Measurements from ENCODE around the gene DAZAP1. TPM values are rescaled to one million over a fixed set of nuclear protein-coding genes. Genes with fewer than 3 reads are reported as not detected.
A peak's percentile ranks its signal among the peaks of the same experiment; 100 is the strongest.

Gene DAZAP1
- polyA plus RNA-seq, 1 donor, result 91.8 TPM

DNA sequence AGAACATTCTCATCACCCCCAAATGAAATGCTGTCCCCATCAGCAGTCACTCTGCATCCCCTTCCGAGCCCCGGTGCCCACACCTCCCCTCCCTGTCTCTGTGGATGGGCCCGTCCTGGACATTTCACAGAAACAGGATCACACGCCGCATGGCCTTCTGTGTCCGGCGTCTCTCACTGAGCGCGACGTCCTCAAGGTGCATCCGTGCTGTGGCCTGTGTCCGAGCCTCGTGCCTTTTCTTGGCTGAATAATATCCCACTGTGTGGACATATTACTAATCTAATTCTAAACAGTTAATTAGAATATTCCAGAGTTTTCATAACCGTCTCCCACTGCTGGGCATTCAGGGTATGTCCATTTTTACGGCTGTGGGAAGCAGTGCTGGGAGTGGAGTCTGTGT, 15.0 kb upstream of the DAZAP1 start:
- DNase-seq, result no peak

DNA sequence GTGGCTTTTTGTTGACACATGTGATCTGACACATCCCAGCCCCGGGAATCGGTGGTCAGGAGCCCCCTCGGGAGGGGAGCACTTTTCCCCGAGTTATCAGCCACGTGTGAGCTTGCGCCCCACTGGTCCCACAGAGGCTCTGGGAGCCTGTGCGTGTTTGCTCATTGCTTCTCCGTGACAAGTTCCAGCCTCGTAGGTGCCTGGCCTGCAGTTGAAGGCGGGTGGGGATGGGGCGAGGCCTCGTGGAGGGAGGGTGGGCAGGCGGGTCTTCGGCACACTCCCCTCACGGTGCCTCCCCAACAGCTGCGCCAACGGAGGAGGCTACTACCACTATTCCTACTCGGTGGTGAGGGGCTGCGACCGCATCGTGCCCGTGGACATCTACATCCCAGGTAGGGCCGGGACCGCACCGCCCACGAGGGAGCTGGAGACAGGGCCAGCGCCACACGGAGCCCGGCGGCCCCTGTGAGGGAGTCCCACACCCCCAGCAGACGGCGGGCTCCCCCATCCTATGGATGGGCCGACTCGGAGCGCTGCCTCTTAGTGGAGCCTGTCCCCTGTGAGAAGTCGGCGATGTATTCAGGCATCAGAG, 14.4 kb upstream of the DAZAP1 start:
- no peak for DNase-seq

GRCh38 chr19:1393841-1394240, 13.5 kb upstream of the DAZAP1 start:
- DNase-seq, result no peak

DNA sequence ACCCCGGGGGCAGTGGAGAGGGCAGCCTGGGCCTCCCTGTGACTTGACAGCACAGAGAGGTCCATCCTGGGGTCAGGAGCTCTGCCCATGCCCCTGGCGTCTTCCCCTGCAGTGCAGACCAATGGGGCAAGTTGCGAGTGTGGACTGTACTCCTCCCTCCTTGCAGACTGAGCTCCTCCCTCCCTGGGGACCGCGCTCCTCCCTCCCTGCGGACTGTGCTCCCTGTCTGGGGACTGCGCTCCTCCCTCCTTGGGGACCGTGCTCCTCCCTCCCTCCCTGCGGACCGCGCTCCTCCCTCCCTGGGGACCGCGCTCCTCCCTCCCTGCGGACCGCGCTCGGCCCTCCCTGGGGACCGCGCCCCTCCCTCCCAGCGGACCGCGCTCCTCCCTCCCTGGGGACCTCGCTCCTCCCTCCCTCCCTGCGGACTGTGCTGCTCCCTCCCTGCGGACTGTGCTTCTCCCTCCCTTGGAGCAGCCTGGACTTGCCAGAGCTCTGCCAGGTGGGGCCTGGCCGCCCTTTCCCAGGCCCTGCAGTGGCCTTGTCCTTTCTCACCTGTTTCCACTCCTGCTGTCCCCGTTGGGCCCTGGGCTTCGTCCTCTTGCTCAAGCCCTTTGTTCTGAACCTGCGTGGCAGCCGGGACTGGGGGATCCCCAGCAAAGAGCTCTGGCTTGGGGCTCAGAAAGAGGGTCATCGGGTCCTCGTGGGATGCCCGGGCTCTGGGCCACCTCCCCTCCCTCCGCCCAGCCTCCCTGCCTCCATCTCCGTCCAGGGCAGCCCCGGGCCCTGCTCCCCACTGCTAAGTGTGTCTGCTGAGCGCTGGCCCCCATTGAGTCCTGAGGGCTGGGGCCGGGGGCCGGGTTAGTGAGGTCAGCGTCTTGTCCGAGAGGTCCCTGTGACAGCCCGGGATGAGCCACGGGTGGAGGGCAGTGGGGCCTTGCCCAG, 12.9 kb upstream of the DAZAP1 start:
- no peak for DNase-seq

- no peak for DNase-seq
Observed at GRCh38 chr19:1395194-1396018, 12.0 kb upstream of the DAZAP1 start.

DNA sequence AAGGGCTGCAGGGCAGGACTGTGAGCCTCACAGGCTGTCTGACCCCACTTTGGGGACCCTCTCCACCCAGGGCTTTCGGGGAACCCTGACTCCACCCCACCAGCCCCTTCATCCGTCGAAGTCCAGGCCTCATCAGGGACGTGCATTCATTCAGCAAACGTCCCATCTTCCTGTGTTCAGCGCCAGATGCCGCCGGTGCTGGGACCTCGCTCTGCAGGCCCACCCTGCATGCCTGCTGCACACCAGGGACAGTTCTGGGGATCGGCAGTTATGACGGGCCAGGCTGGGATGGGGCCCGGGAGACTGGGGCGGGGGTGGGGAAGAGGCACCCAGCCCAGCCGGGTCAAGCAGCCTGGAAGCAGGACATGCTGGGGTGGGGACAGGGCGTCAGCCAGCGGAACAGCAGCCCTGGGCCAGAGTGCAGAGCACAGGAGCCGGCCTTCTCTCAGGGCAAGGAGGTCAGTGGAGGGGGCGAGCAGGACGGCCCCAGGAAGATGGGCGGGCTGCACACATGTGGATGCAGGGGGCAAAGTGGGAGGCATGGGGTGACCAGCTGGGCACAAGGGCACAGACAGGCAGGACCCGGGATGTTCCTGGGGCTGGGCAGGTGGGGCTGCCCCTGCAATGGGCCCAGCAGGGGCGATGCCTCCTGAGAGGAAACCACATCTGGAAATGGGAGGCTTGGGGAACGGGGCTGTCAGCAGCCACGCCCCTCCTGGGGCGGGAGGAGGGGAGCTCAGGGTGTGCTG, 11.2 kb upstream of the DAZAP1 start:
- no peak for DNase-seq

- DNase-seq, result no peak
Observed at GRCh38 chr19:1396768-1397679, 10.4 kb upstream of the DAZAP1 start.

DNA sequence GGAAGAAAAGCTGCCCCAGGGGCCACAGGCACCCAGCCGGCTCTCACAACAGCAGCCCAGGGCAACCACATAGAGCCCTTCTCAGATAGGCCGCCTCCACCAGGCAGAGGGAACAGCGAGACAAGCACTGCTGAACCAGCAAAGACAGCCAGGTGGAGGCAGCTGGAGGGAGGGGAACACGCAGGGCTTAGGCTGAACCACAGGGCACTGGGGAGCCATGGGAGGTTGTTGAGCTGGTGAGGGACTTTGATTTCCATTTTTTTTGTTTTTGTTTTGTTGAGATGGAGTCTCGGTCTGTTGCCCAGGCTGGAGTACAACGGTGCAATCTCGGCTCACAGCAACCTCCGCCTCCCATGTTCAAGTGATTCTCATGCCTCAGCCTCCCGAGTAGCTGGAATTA, 9.5 kb upstream of the DAZAP1 start:
- no peak for DNase-seq

GRCh38 chr19:1399079-1399478, 8.3 kb upstream of the DAZAP1 start:
- no peak for DNase-seq

GRCh38 chr19:1399745-1400144, 7.6 kb upstream of the DAZAP1 start:
- no peak for DNase-seq

DNA sequence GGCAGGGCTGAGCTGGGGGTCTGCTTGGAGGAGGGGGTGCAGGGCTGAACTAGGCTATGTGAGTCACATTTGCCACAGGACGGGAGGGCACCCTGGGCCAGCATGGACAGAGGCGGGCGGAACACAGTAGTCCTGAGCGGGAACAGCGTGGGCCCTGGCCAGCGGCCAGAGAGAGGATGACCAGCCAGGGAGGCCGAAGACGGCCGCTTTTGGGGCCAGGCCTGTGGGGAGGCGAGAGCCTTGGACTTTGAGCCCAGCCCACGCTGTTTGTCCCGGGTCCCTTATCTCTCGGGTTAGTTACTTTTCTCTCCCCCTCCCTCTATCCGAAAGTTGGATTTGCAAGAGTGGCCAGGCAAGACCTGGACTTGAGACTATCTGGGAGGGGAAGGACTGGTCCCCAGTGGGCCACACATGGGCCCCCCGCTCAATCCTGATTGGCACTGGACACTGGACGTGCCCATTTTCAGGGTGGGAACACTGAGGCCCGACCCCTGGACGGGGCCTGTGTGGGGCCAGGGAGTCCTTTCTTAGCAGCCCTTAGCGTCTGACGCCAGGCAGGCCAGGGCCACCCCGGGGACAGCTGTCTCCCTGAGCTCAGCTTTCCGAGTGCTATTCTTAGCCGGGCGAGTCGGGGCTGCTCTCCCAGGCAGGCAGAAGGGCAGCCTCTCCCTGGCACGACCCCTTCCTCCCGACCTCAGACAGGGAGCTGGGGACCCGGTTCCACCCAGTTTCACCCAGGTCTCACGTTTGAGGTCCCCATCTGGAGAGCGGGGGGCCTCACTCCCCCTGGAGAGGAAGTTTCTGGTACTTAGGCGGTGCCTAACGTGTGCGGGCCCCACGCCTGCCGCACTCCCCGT, 6.9 kb upstream of the DAZAP1 start:
- DNase-seq, result no peak

DNA sequence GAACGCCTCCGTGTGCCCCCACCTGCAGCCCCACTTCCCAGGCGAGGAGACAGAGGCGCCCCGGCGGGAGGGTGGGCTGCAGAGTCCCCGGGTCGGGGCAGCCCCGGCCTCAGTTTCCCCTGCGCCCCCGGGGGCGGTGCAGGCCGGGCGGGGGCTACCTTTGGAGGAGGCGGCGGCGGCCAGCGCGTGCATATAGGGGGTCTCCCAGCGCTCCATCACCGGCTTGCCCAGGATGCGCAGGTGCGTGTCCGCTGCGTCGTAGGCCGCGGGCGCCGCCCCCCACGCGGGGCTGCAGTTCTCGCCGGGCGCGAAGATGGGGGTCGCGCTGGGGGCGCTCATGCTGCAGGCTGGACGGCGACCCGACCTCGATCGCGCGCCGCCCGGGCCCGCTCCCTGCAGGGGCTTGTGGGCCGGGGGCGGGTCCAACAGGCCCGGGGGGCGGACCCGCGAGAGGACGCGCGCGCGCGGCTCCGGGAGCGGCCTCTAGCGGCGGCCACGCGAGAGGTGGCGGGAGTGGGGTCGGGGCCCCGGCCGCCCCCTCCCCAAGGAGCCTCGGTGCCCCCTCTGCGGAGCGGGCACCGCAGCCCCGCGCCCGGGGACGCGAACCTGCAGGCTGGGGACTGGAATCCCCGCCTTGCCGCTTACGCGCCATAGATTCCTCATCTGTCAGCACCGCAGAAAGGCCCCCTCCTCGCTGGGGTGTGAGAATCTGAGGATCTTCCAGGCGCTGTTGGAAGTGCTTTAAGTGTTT, 6.1 kb upstream of the DAZAP1 start, which contains the start of gene GAMT:
GAMT (minus strand) TSS at position 405 of the 751 bp plus-strand sequence; CDS start at position 339, 66 bp downstream.
- DNase-seq, result no peak

- no peak for DNase-seq
Observed at GRCh38 chr19:1401889-1402217, 5.5 kb upstream of the DAZAP1 start.

DNA sequence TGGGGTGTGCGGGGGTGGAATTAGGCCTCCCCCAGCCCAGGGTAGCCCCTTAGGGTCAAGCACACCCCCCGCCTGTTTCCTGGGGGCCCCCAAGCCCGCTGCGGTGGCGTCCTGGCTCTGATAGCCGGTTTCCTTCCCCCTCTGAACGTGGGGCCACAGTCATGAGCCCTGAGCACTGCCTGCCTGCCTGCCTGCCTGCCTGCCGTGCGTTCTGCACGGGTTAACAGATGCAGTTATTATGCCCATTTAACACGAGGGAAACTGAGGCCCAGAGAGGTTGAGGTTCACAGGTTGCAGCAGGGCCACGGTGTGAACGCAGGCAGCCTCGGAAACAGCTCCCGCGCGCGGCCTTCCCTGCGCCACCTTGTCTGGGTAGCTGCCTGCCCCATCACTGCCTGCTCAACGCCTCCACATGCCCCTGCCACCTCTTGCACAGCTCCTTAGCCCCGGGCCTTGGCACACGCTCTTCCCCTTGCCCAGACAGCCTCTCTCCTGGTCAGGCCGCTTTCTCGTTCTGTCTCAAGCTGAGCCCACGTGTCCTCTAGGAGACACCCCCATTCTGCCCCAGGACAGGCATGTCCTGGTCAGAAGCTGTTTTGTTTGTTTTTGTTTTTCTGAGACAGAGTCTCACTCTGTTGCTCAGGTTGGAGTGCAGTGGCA, 4.8 kb upstream of the DAZAP1 start:
- DNase-seq, result no peak

DNA sequence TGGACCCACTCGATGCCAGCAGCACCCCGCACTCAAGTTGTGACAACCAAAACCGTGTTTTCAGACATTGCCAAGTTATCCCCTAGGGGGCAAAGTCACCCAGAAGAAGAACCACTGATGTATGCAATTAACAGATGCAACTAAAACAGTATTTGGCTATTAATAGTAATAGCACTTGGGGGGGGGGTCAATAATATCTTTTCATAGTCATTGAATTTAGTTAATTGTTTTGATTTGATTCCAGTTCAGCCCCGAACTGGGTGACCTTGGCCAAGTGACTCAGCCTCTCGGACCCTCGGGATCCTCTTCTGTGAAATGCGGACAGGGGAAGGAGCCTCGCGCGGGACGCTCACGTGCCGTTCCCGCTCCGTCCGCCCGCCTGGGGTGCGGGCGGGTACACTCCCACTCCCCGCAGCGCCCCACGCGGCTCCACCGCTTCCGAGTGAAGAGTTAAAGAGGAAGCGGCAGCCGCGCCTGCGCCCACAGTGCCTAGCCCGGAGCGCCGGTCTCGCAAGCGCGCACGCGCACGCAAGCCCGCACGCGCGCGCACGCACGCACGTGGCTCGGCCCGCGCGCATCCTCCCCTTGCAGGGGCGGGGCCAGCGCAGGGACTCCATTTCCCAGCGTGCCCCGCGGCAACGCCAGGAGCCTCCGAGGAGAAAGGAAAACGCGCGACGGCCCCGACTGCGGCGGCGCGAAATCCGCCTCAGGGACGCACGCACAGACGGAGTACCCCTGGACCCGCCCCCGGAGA, 435 bp upstream of the DAZAP1 start:
- DNase-seq, result peak; percentile 98

- no peak for DNase-seq
Observed at GRCh38 chr19:1408300-1409203, 1.2 kb downstream of the DAZAP1 start.
